ENCODE measurements around the gene MSGN1. TPM values are rescaled to one million over a fixed set of nuclear protein-coding genes. Genes with fewer than 3 reads are reported as not detected.

The MSGN1 gene, protein sequence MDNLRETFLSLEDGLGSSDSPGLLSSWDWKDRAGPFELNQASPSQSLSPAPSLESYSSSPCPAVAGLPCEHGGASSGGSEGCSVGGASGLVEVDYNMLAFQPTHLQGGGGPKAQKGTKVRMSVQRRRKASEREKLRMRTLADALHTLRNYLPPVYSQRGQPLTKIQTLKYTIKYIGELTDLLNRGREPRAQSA
- total RNA-seq = not detected in 2 replicates

- H3K27me3 Mint-ChIP-seq (ENCODE audit: low read depth) = peaks cover 38% of the 10 kb centered on the region
- H3K27ac Mint-ChIP-seq = no peak within 1 kb of the TSS
- H3K4me1 Mint-ChIP-seq (ENCODE audit: low read depth) = peaks cover 8% of the 10 kb centered on the region
Observed at GRCh38 chr2:17816396-17817245, at the start of gene MSGN1. Gene MSGN1, plus strand, starts transcription at chr2:17816460. Its CDS starts 59 bp downstream, at chr2:17816519.

GRCh38 chr2:17768894-17769293 lies 47.4 kb upstream of the MSGN1 start:
- H3K4me3 Mint-ChIP-seq (ENCODE audit: low read depth) = no peak overlapping the region
- no peaks in the 10 kb centered on the region for H3K9me3 Mint-ChIP-seq
- intact Hi-C loops (cut with micrococcal nuclease) = no loop called here
- no peak overlapping the region for H3K27ac Mint-ChIP-seq
- no peaks in the 10 kb centered on the region for H3K27me3 Mint-ChIP-seq (ENCODE audit: low read depth)
- no peaks in the 10 kb centered on the region for H3K4me1 Mint-ChIP-seq (ENCODE audit: low read depth)
- H3K36me3 Mint-ChIP-seq (ENCODE audit: low read depth) = peaks cover 40% of the 10 kb centered on the region
- no peak for DNase-seq (ENCODE audit: low spot score)

More at GRCh38 chr2:17816396-17817245, at the start of gene MSGN1:
- intact Hi-C loops (cut with micrococcal nuclease) = no loop called here
- Mint-ChIP-seq H3K36me3 (ENCODE audit: low read depth) (no peaks in the 10 kb centered on the region), H3K4me3 (ENCODE audit: low read depth) (no peak within 1 kb of the TSS), H3K9me3 (no peaks in the 10 kb centered on the region)
- no peak for DNase-seq (ENCODE audit: low spot score)

DNA sequence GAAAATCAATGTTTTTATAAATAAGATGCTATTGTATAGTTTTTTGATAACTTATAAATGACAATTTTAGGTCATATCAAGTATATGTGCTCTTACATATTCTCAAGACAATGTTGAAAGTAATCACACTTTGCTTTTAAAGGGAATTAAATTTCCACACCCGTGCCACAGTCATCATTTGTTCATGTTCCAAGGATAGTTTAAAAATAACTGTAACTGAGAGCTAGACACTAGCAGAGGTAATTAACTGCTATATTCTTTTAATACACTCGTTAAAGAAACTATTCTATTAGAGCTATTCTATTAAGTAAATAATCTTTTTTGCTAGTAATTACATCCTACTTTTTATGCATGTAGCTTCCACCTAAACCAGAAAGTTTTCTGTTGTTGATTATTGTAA lies 44.3 kb upstream of the MSGN1 start:
- Mint-ChIP-seq H3K27ac (no peak overlapping the region), H3K4me1 (ENCODE audit: low read depth) (no peaks in the 10 kb centered on the region), H3K27me3 (ENCODE audit: low read depth) (no peaks in the 10 kb centered on the region), H3K36me3 (ENCODE audit: low read depth) (peaks cover 41% of the 10 kb centered on the region), H3K9me3 (no peaks in the 10 kb centered on the region), H3K4me3 (ENCODE audit: low read depth) (no peak overlapping the region)
- intact Hi-C loops (cut with micrococcal nuclease) = no loop called here
- DNase-seq (ENCODE audit: low spot score) = no peak

- DNase-seq (ENCODE audit: low spot score) = no peak
- no peak overlapping the region for H3K27ac Mint-ChIP-seq
- intact Hi-C loops (cut with micrococcal nuclease) = no loop called here
- H3K9me3 Mint-ChIP-seq = no peaks in the 10 kb centered on the region
- H3K36me3 Mint-ChIP-seq (ENCODE audit: low read depth) = peaks cover 42% of the 10 kb centered on the region
- H3K4me1 Mint-ChIP-seq (ENCODE audit: low read depth) = no peaks in the 10 kb centered on the region
- H3K27me3 Mint-ChIP-seq (ENCODE audit: low read depth) = no peaks in the 10 kb centered on the region
- H3K4me3 Mint-ChIP-seq (ENCODE audit: low read depth) = no peak overlapping the region
Observed at GRCh38 chr2:17772532-17772931, 43.7 kb upstream of the MSGN1 start.

DNA sequence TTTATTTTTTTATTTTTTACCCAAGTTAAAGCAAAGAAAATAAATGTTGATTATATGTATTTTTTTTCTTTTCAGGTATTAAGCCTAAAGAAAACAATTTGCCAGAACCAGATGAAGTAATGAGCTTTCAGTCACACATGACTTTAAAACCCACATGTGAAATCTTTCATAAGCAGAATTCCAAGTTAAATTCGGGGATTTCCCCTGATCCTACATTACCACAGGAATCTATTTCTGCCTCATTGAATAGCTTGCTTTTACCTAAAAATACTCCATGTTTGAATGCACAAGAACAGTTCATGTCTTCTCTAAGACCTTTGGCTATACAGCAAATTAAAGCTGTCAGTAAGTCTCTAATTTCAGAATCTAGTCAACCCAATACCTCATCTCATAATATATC lies 35.7 kb upstream of the MSGN1 start:
- Mint-ChIP-seq H3K27ac (no peak overlapping the region), H3K9me3 (no peaks in the 10 kb centered on the region), H3K4me3 (ENCODE audit: low read depth) (no peak overlapping the region), H3K4me1 (ENCODE audit: low read depth) (peaks cover 4% of the 10 kb centered on the region), H3K27me3 (ENCODE audit: low read depth) (no peaks in the 10 kb centered on the region), H3K36me3 (ENCODE audit: low read depth) (peaks cover 61% of the 10 kb centered on the region)
- no peak for DNase-seq (ENCODE audit: low spot score)
- intact Hi-C loops (cut with micrococcal nuclease) = no loop called here

GRCh38 chr2:17781482-17781881 lies 34.8 kb upstream of the MSGN1 start:
- Mint-ChIP-seq H3K4me1 (ENCODE audit: low read depth) (peaks cover 4% of the 10 kb centered on the region), H3K27me3 (ENCODE audit: low read depth) (no peaks in the 10 kb centered on the region), H3K9me3 (no peaks in the 10 kb centered on the region), H3K27ac (no peak overlapping the region), H3K36me3 (ENCODE audit: low read depth) (peaks cover 57% of the 10 kb centered on the region), H3K4me3 (ENCODE audit: low read depth) (no peak overlapping the region)
- no peak for DNase-seq (ENCODE audit: low spot score)
- intact Hi-C loops (cut with micrococcal nuclease) = no loop called here

GRCh38 chr2:17786727-17787126 lies 29.5 kb upstream of the MSGN1 start:
- intact Hi-C loops (cut with micrococcal nuclease) = no loop called here
- Mint-ChIP-seq H3K9me3 (no peaks in the 10 kb centered on the region), H3K27ac (no peak overlapping the region)

DNA sequence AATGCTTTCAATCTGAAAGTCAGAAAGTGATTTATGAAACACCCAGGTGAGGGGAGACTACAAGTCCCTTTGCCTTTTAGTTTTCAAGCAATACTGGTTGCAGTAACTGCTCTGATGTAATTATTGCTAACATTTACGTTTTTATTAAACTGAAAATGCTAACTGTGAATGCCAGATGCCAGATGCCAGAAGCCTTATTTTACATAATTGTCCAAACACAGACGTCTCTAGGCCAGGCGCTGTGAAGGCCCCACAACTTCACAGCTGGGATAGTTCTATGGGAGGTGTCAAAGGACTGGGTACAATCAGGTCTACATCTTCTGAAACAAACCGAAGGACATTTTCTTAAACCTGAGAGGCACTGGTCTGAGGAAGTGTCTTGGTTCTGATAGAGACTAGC lies 27.5 kb upstream of the MSGN1 start:
- peaks cover 7% of the 10 kb centered on the region for H3K36me3 Mint-ChIP-seq (ENCODE audit: low read depth)
- H3K4me1 Mint-ChIP-seq (ENCODE audit: low read depth) = peaks cover 23% of the 10 kb centered on the region
- no peak overlapping the region for H3K4me3 Mint-ChIP-seq (ENCODE audit: low read depth)
- peaks cover 23% of the 10 kb centered on the region for H3K27me3 Mint-ChIP-seq (ENCODE audit: low read depth)
- no peak for DNase-seq (ENCODE audit: low spot score)
- intact Hi-C loops (cut with micrococcal nuclease) = no loop called here
- H3K9me3 Mint-ChIP-seq = no peaks in the 10 kb centered on the region
- no peak overlapping the region for H3K27ac Mint-ChIP-seq

More at GRCh38 chr2:17786727-17787126, 29.5 kb upstream of the MSGN1 start:
- H3K4me3 Mint-ChIP-seq (ENCODE audit: low read depth) = no peak overlapping the region
- no peak for DNase-seq (ENCODE audit: low spot score)
- peaks cover 8% of the 10 kb centered on the region for H3K4me1 Mint-ChIP-seq (ENCODE audit: low read depth)
- peaks cover 24% of the 10 kb centered on the region for H3K36me3 Mint-ChIP-seq (ENCODE audit: low read depth)
- peaks cover 14% of the 10 kb centered on the region for H3K27me3 Mint-ChIP-seq (ENCODE audit: low read depth)

DNA sequence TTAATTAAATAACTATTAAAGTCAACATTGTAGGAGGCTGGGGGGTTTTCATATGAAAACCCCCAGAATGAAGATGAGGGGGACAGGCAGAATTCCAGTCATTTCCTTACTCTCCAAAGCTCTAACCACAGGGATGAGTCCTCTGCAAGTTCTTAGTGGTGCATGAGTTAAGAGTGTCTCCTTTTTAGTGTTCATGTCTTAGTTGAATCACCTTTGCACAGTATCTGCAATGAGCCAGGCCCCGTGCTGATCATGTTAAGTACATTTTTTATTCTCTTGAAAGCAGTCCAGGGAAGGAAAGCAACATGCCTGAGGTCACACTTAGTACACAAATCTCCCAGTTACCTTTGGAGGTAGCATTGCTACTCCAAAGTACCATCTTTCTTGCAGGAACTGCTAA lies 25.7 kb upstream of the MSGN1 start:
- intact Hi-C loops (cut with micrococcal nuclease) = loop anchor here (5.0 kb wide), 1 partner anchor 38 kb away; the partner anchor contains the start of genes GEN1 and SMC6
- no peaks in the 10 kb centered on the region for H3K9me3 Mint-ChIP-seq
- H3K27ac Mint-ChIP-seq = no peak overlapping the region
- peaks cover 36% of the 10 kb centered on the region for H3K27me3 Mint-ChIP-seq (ENCODE audit: low read depth)
- DNase-seq (ENCODE audit: low spot score) = no peak
- peaks cover 20% of the 10 kb centered on the region for H3K4me1 Mint-ChIP-seq (ENCODE audit: low read depth)
- H3K4me3 Mint-ChIP-seq (ENCODE audit: low read depth) = no peak overlapping the region
- no peaks in the 10 kb centered on the region for H3K36me3 Mint-ChIP-seq (ENCODE audit: low read depth)

- no peak for DNase-seq (ENCODE audit: low spot score)
- no peaks in the 10 kb centered on the region for H3K9me3 Mint-ChIP-seq
- intact Hi-C loops (cut with micrococcal nuclease) = loop anchor here (5.0 kb wide), 1 partner anchor 39 kb away; the partner anchor contains the start of genes GEN1 and SMC6
- peaks cover 39% of the 10 kb centered on the region for H3K27me3 Mint-ChIP-seq (ENCODE audit: low read depth)
- H3K36me3 Mint-ChIP-seq (ENCODE audit: low read depth) = no peaks in the 10 kb centered on the region
- no peak overlapping the region for H3K4me3 Mint-ChIP-seq (ENCODE audit: low read depth)
- peaks cover 20% of the 10 kb centered on the region for H3K4me1 Mint-ChIP-seq (ENCODE audit: low read depth)
- no peak overlapping the region for H3K27ac Mint-ChIP-seq
Observed at GRCh38 chr2:17791121-17791816, 25.0 kb upstream of the MSGN1 start.

DNA sequence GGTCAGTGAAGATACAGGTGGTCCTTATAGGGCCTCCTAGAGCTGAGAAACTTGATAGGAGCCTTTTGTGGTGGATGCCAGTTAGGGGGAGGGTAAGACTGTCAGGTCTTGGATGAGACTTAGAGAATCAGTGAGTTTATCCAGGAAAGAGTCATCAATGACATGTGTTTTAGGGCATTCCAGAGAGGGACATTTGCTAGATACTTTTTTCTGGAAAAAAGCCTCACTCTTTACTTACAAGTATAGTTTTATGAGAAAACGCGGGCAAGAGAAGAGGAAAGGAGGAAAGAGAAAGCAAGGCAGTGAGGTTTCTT lies 24.5 kb upstream of the MSGN1 start:
- Mint-ChIP-seq H3K4me3 (ENCODE audit: low read depth) (no peak overlapping the region), H3K27me3 (ENCODE audit: low read depth) (peaks cover 44% of the 10 kb centered on the region), H3K36me3 (ENCODE audit: low read depth) (no peaks in the 10 kb centered on the region), H3K4me1 (ENCODE audit: low read depth) (peaks cover 20% of the 10 kb centered on the region), H3K27ac (no peak overlapping the region), H3K9me3 (no peaks in the 10 kb centered on the region)
- DNase-seq (ENCODE audit: low spot score) = no peak
- intact Hi-C loops (cut with micrococcal nuclease) = loop anchor here (5.0 kb wide), 1 partner anchor 39 kb away; the partner anchor contains the start of genes GEN1 and SMC6

DNA sequence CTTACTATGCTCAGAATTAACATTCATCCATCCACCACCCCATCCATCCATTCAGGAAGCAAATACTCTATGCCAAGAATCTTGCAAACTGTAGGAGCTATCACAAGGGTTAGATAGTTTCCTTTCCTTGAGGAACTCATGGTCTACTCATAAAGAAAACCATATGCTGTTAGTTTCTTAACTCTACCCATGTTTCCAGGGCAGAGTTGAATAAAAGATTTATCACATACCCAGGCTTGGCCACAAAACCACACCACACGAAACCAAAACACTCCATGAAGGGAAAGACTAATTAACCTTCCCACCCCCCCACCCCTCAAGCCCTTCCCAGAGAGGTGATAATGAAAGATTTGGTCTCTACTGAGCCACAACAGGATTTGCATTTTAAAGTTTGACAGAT lies 23.7 kb upstream of the MSGN1 start:
- Mint-ChIP-seq H3K4me3 (ENCODE audit: low read depth) (no peak overlapping the region), H3K36me3 (ENCODE audit: low read depth) (no peaks in the 10 kb centered on the region), H3K27ac (no peak overlapping the region), H3K4me1 (ENCODE audit: low read depth) (peaks cover 20% of the 10 kb centered on the region), H3K9me3 (no peaks in the 10 kb centered on the region), H3K27me3 (ENCODE audit: low read depth) (peaks cover 46% of the 10 kb centered on the region)
- intact Hi-C loops (cut with micrococcal nuclease) = loop anchor here (5.0 kb wide), 1 partner anchor 40 kb away; the partner anchor contains the start of genes GEN1 and SMC6
- no peak for DNase-seq (ENCODE audit: low spot score)

Measured in activated T-helper 2 cell treated with anti-CD3 and anti-CD28 coated beads, Interferon-gamma antibody, Interleukin-2, Interleukin-4, amounts not matched to agents 10 μg/mL and 5 μg/mL and 100 μg/mL, durations not matched to agents 14 hours and 24 hours and 36 hours (primary cell).